Vagina (tissue), 2 donors: ENCODE data around the gene DLG5. TPM values are rescaled to one million over a fixed set of nuclear protein-coding genes. Genes with fewer than 3 reads are reported as not detected.
A peak's percentile ranks its signal among the peaks of the same experiment; 100 is the strongest.

Experiments used
- DNase-seq, 2 donors: peaks; one replicate each; pipeline ENCODE4 v3.0.0-alpha.2; 2017; ENCODE audit errors: extremely low spot score in 2 of 2
- H3K27ac ChIP-seq: fragments of 200-600 bp; sonication (generic); one replicate; pipeline ENCODE4 v1.5.1; 2019
- H3K27me3 ChIP-seq: fragments of 200-600 bp; sonication (generic); one replicate; pipeline ENCODE4 v1.5.1; 2019
- H3K36me3 ChIP-seq, 2 donors: fragments of 200-600 bp; sonication (generic); one replicate each; pipeline ENCODE4 v1.5.1; 2017 to 2019
- H3K4me1 ChIP-seq: fragments of 200-600 bp; sonication (generic); one replicate; pipeline ENCODE4 v1.5.1; 2019
- H3K4me3 ChIP-seq, 2 donors: fragments of 200-600 bp; sonication (generic); 1 replicate in 1 of 2; 2 replicates in 1 of 2; pipeline ENCODE4 v1.5.1; 2016 to 2019
- H3K9me3 ChIP-seq: fragments of 200-600 bp; sonication (generic); one replicate; pipeline ENCODE4 v1.5.1; 2019
- POLR2A ChIP-seq, 2 donors: fragments of 450-650 bp; IDR thresholded peaks; one replicate each; pipeline ENCODE4 v1.6.1; 2017; ENCODE audit warnings: antibody characterized with exemption in 2 of 2, mild to moderate bottlenecking in 2 of 2, moderate library complexity in 2 of 2
- POLR2AphosphoS5 ChIP-seq, 2 donors: sonication (generic); formaldehyde crosslinking; IDR thresholded peaks; one replicate each; pipeline ENCODE4 v1.9.0; 2017; ENCODE audit warnings: antibody characterized with exemption in 2 of 2, mild to moderate bottlenecking in 2 of 2, low read depth in 1 of 2; ENCODE audit not compliant: insufficient read depth in 1 of 2
- intact Hi-C: fragments of 100-400 bp; cut with DNase I; formaldehyde crosslinking; loops from one replicate; pipeline ENCODE4 v1.15.1; 2023
- total RNA-seq: library from RNA; depleted of rRNA; stranded (reverse); fragments of >200 nt; gene quantifications from one replicate; pipeline ENCODE4 v1.2.3, GENCODE V29; 2016
- TF ChIP-seq, protein P1 (sequence below), 3 experiments: fragments of 450-650 bp in 2 of 3; fragments of 200-600 bp in 1 of 3; sonication (generic) in 1 of 3; IDR thresholded peaks; one replicate each; pipeline ENCODE4 v1.5.1; 2017 to 2019; ENCODE audit warnings: antibody characterized with exemption in 3 of 3, mild to moderate bottlenecking in 2 of 3, moderate library complexity in 2 of 3

The DLG5 gene
- total RNA-seq, 1 donor from 2014 or later, result 57.5 TPM

DNA sequence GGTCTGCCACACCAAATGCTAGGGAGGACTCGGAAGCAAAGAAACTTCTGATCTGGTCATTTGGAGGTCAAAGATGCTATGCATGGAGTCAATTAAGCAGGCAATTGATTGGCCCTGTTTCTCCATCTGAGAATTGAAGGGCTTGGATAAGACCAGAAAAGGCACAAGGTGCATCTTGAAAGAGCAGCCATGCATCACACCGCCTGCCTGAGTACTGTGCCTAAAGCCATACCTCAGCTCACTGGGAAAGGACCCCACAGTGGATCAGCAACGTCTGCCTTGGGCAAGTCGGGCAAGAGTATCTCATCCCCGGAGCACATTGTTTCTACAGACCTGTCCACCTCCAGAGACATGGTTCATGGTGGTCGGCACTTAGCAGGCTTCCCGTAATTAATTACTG is 42.4 kb downstream of the DLG5 start:
- Histone ChIP-seq H3K27me3 (no peaks in the 10 kb centered on the region), H3K9me3 (no peaks in the 10 kb centered on the region), H3K4me1 (peaks cover 62% of the 10 kb centered on the region), H3K4me3 (no peak overlapping the region), H3K27ac (no peak overlapping the region), H3K36me3 (no peaks in the 10 kb centered on the region)
- TF ChIP-seq, protein P1, sequence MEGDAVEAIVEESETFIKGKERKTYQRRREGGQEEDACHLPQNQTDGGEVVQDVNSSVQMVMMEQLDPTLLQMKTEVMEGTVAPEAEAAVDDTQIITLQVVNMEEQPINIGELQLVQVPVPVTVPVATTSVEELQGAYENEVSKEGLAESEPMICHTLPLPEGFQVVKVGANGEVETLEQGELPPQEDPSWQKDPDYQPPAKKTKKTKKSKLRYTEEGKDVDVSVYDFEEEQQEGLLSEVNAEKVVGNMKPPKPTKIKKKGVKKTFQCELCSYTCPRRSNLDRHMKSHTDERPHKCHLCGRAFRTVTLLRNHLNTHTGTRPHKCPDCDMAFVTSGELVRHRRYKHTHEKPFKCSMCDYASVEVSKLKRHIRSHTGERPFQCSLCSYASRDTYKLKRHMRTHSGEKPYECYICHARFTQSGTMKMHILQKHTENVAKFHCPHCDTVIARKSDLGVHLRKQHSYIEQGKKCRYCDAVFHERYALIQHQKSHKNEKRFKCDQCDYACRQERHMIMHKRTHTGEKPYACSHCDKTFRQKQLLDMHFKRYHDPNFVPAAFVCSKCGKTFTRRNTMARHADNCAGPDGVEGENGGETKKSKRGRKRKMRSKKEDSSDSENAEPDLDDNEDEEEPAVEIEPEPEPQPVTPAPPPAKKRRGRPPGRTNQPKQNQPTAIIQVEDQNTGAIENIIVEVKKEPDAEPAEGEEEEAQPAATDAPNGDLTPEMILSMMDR (IDR thresholded peaks at IDR 0.05), result no peak
- DNase-seq, result no peak
- intact Hi-C loops, result no loop called here

DNA sequence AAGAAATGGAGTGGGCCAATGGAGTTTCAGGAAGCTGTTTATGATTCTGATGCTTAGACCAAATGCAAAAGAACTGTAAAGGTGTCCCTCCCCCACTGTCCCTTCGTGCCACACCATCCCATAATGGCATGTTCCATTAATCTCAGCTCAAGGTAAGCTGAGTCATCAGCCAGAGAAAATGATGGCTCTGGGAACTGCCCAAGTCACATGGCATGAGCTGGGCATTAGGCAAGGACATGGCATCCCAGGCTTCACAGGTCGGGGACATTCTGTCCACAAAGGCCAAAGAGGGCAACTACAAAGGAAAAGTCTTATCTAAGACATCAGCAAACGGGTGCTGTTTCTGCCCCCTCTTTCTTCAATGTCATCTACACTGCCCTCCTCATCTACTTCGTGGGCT is 44.9 kb downstream of the DLG5 start:
- no peak overlapping the region for H3K27ac ChIP-seq
- intact Hi-C loops, result no loop called here
- H3K4me3 ChIP-seq, result no peak overlapping the region
- TF ChIP-seq, protein P1 (IDR thresholded peaks at IDR 0.05), result no peak
- TF ChIP-seq POLR2AphosphoS5 (IDR thresholded peaks at IDR 0.05; ENCODE audit: insufficient read depth in 1 of 2, low read depth in 1 of 2), result peak in 1 of 2 donors; percentile 39
- no peaks in the 10 kb centered on the region for H3K9me3 ChIP-seq
- no peak for DNase-seq
- peaks cover 58% of the 10 kb centered on the region for H3K4me1 ChIP-seq
- no peaks in the 10 kb centered on the region for H3K36me3 ChIP-seq
- H3K27me3 ChIP-seq, result no peaks in the 10 kb centered on the region

- Histone ChIP-seq H3K27ac (no peak overlapping the region), H3K4me1 (peaks cover 54% of the 10 kb centered on the region), H3K4me3 (no peak overlapping the region), H3K36me3 (no peaks in the 10 kb centered on the region), H3K27me3 (no peaks in the 10 kb centered on the region), H3K9me3 (no peaks in the 10 kb centered on the region)
- DNase-seq, result no peak
- intact Hi-C loops, result no loop called here
- TF ChIP-seq POLR2A (IDR thresholded peaks at IDR 0.05) (no peak), POLR2AphosphoS5 (IDR thresholded peaks at IDR 0.05; ENCODE audit: insufficient read depth in 1 of 2, low read depth in 1 of 2) (no peak)
- TF ChIP-seq, protein P1 (IDR thresholded peaks at IDR 0.05), result no peak
Observed at GRCh38 chr10:77881222-77881621, 45.3 kb downstream of the DLG5 start.

GRCh38 chr10:77879710-77880109 is 46.8 kb downstream of the DLG5 start:
- no peaks in the 10 kb centered on the region for H3K9me3 ChIP-seq
- intact Hi-C loops, result no loop called here
- no peak for DNase-seq
- H3K27me3 ChIP-seq, result no peaks in the 10 kb centered on the region
- no peak overlapping the region for H3K27ac ChIP-seq
- H3K4me3 ChIP-seq, result no peak overlapping the region
- peaks cover 42% of the 10 kb centered on the region for H3K4me1 ChIP-seq
- no peaks in the 10 kb centered on the region for H3K36me3 ChIP-seq
- TF ChIP-seq POLR2A (IDR thresholded peaks at IDR 0.05), result no peak
- TF ChIP-seq POLR2AphosphoS5 (IDR thresholded peaks at IDR 0.05; ENCODE audit: insufficient read depth in 1 of 2, low read depth in 1 of 2), result no peak
- TF ChIP-seq, protein P1 (IDR thresholded peaks at IDR 0.05), result no peak

GRCh38 chr10:77879065-77879464 is 47.5 kb downstream of the DLG5 start:
- Histone ChIP-seq H3K27me3 (no peaks in the 10 kb centered on the region), H3K27ac (peak overlapping the region; percentile 55), H3K36me3 (no peaks in the 10 kb centered on the region), H3K4me3 (no peak overlapping the region), H3K4me1 (peaks cover 45% of the 10 kb centered on the region), H3K9me3 (no peaks in the 10 kb centered on the region)
- DNase-seq, result no peak
- TF ChIP-seq, protein P1 (IDR thresholded peaks at IDR 0.05), result no peak
- TF ChIP-seq POLR2AphosphoS5 (IDR thresholded peaks at IDR 0.05; ENCODE audit: insufficient read depth in 1 of 2, low read depth in 1 of 2) (no peak), POLR2A (IDR thresholded peaks at IDR 0.05) (no peak)
- intact Hi-C loops, result no loop called here
